ENCODE data around the gene ENAH. TPM values are rescaled to one million over a fixed set of nuclear protein-coding genes. Genes with fewer than 3 reads are reported as not detected.

The ENAH gene
- total RNA-seq, 1 donor from 2014 or later: 179 TPM

DNA sequence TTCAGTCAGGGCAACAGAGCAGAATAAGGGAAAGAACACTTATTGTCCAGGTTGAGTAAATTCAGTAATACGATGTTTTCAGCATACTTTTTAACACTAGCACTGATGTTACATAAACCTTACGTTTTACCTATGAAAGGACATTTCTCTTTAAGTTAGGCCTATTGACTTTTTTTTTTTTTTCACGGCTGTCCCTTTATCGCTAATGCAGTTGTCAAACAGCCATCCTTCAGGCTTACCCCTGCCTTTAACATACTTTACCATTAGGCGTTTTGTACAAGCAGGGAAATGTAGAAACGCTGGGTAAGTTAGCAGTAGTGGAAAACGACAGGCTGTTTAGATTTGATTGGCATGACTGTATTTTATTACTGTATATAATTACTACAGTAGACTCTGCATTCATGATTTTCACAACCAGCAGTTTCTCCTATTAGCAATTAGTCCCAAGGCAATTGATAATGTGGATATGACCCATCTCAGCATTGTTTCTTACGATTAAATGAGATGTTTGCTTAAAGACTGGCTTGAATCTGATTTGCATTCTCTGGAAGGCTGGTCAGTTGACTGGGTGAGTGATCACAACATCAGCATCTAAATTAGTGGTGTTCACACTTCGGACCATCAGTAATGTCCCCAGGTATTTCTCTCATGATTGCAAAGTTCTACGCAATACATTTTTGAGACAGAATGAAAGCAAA, 115.2 kb downstream of the ENAH start:
- Mint-ChIP-seq H3K36me3 (ENCODE audit: low read depth) (no peaks in the 10 kb centered on the region), H3K27me3 (ENCODE audit: low read depth) (no peaks in the 10 kb centered on the region), H3K4me1 (peaks cover 41% of the 10 kb centered on the region), H3K9me3 (no peaks in the 10 kb centered on the region), H3K4me3 (no peak overlapping the region), H3K27ac (ENCODE audit: unreplicated experiment) (no peak overlapping the region)
- TF ChIP-seq, protein P1, sequence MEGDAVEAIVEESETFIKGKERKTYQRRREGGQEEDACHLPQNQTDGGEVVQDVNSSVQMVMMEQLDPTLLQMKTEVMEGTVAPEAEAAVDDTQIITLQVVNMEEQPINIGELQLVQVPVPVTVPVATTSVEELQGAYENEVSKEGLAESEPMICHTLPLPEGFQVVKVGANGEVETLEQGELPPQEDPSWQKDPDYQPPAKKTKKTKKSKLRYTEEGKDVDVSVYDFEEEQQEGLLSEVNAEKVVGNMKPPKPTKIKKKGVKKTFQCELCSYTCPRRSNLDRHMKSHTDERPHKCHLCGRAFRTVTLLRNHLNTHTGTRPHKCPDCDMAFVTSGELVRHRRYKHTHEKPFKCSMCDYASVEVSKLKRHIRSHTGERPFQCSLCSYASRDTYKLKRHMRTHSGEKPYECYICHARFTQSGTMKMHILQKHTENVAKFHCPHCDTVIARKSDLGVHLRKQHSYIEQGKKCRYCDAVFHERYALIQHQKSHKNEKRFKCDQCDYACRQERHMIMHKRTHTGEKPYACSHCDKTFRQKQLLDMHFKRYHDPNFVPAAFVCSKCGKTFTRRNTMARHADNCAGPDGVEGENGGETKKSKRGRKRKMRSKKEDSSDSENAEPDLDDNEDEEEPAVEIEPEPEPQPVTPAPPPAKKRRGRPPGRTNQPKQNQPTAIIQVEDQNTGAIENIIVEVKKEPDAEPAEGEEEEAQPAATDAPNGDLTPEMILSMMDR (conservative IDR thresholded peaks at IDR 0.05): no peak
- no peak for DNase-seq (ENCODE audit: low read depth, low spot score)

DNA sequence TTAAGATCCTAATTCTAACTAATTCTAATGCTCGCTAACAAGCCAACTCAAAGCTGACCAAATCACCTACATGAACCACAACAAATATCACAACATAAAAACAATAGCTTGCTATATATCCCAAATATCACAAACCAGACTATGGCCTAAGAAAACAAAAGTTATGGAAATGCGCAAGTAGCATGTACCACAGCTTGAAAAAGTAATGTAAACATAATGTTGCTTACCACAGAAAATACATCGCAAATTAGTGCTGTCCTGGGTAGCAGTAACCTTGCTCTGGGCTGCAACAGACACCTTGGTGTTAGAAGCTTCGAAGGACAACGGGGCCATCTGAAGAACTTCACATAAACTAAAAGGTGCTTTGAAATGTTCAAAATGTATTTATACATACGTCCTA, 117.6 kb downstream of the ENAH start:
- Mint-ChIP-seq H3K27ac (ENCODE audit: unreplicated experiment) (no peak overlapping the region), H3K36me3 (ENCODE audit: low read depth) (no peaks in the 10 kb centered on the region), H3K4me1 (peaks cover 37% of the 10 kb centered on the region), H3K9me3 (no peaks in the 10 kb centered on the region), H3K4me3 (no peak overlapping the region), H3K27me3 (ENCODE audit: low read depth) (no peaks in the 10 kb centered on the region)
- TF ChIP-seq, protein P1 (conservative IDR thresholded peaks at IDR 0.05): no peak
- no peak for DNase-seq (ENCODE audit: low read depth, low spot score)

DNA sequence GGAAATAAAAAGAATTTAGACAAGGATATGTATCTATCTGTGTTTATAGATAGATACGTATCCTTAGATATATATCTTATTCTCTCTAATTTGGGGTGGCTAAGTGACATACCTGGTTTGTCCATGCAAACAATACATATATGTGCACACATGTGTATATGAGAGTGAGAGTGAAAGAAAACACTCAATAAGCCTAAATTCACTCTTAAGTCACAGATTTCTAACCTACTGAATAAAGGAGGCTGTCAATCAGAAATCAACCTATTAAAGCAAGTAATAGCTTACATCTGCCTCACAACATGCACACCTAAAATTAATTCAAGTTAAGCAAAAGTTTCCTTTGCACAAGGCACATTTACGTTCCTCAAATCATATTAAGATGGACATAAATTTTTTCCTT, 118.2 kb downstream of the ENAH start:
- Mint-ChIP-seq H3K4me1 (peaks cover 37% of the 10 kb centered on the region), H3K27ac (ENCODE audit: unreplicated experiment) (no peak overlapping the region), H3K4me3 (no peak overlapping the region), H3K9me3 (no peaks in the 10 kb centered on the region), H3K36me3 (ENCODE audit: low read depth) (no peaks in the 10 kb centered on the region), H3K27me3 (ENCODE audit: low read depth) (no peaks in the 10 kb centered on the region)
- no peak for DNase-seq (ENCODE audit: low read depth, low spot score)
- TF ChIP-seq, protein P1 (conservative IDR thresholded peaks at IDR 0.05): no peak

DNA sequence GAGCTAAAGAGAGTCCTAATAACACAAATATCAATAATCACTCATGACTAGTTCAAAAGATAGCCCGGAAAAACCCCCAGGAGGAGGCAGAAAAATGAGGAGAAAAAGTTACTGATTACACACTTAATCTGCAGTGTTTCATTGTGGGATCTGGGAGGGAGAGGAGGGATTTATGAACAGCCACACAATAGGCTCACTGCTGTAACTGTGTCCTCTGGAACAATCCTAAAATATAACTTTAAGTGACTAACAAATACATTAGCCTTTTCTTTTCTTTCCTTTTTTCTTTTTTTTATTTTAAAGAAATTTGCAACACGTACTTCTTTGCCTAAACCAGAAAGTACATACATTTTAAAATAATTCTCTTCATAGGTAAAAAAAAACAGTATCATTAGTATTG, 118.8 kb downstream of the ENAH start:
- H3K4me1 Mint-ChIP-seq: peaks cover 36% of the 10 kb centered on the region
- H3K27ac Mint-ChIP-seq (ENCODE audit: unreplicated experiment): no peak overlapping the region
- TF ChIP-seq, protein P1 (conservative IDR thresholded peaks at IDR 0.05): no peak
- no peak for DNase-seq (ENCODE audit: low read depth, low spot score)
- H3K36me3 Mint-ChIP-seq (ENCODE audit: low read depth): no peaks in the 10 kb centered on the region
- H3K27me3 Mint-ChIP-seq (ENCODE audit: low read depth): no peaks in the 10 kb centered on the region
- H3K9me3 Mint-ChIP-seq: no peaks in the 10 kb centered on the region
- no peak overlapping the region for H3K4me3 Mint-ChIP-seq

DNA sequence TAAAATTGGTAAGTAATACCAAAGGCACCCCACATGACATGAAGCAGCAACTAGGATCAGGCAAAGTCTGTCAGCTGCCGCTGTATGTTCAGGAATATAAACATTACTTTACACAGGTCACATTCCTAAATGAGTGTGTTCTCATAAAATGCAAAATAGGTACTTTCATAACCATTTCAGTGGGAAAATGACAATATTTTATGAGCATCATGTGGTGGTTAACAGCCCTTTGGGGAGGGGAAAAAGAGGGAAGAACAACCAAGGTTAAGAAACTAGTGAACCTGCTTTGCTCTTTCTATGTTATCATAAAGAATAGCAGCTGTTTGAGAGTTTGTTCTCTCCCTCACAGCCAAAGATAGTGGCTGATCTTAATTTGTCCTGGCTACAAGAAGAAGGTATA, 119.7 kb downstream of the ENAH start:
- no peak for DNase-seq (ENCODE audit: low read depth, low spot score)
- no peaks in the 10 kb centered on the region for H3K36me3 Mint-ChIP-seq (ENCODE audit: low read depth)
- H3K27ac Mint-ChIP-seq (ENCODE audit: unreplicated experiment): no peak overlapping the region
- no peaks in the 10 kb centered on the region for H3K9me3 Mint-ChIP-seq
- H3K4me1 Mint-ChIP-seq: peaks cover 28% of the 10 kb centered on the region
- no peaks in the 10 kb centered on the region for H3K27me3 Mint-ChIP-seq (ENCODE audit: low read depth)
- TF ChIP-seq, protein P1 (conservative IDR thresholded peaks at IDR 0.05): no peak
- no peak overlapping the region for H3K4me3 Mint-ChIP-seq
